ENCODE data around the gene A4GALT. TPM values are rescaled to one million over a fixed set of nuclear protein-coding genes. Genes with fewer than 3 reads are reported as not detected.
A peak's percentile ranks its signal among the peaks of the same experiment; 100 is the strongest.

The A4GALT gene
- total RNA-seq, 2 donors from 2014 or later = not detected

GRCh38 chr22:42643634-42644421 is 76.8 kb downstream of the A4GALT start:
- H3K9me3 ChIP-seq (ENCODE audit: control insufficient read depth, low read length, poor library complexity, severe bottlenecking) = no peaks in the 10 kb centered on the region

DNA sequence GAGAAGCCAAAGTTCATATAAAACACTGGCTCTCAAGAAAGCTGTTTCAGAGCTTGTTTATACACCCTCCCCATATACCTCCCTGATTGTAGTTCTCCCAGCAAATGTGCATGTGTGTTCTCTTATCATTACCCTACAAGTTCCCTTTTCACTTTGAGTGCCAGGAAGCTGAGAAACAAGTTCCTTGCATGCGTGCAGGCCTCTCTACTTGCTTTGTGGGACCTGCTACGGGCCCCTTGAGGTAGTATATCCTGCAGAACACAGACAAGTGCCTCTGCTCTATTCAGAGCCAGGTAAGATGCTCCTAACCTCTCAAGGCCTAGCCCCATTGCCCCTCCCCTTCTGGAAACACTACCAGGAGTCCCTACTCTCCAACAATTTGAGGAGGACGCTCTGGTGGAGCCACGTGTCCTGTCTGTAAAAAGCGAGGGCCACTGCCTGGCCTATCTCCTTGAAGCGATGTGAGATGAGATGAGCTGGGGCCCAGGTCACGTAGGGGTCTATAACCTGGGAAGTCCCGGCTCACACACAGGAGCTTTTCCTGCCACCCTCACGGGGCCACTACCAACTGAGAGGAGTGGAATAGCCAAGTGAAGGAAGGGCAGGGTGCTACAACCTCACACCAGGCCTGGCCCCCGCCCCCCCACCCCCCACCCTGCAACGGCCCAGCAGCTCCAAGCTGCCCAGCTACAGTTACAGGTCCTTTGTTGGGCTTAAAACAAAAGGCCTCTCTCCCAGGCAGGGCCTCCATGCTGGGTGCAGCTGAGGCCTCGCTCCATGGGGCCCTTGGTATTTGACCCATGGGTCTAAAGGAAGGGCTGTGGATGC is 77.7 kb downstream of the A4GALT start:
- peaks cover 21% of the 10 kb centered on the region for H3K4me1 Mint-ChIP-seq
- ATAC-seq (no peak), DNase-seq (no peak)
- no peak overlapping the region for H3K27ac Mint-ChIP-seq
- no peaks in the 10 kb centered on the region for H3K27me3 Mint-ChIP-seq
- no peak overlapping the region for H3K4me3 Mint-ChIP-seq
- H3K9me3 ChIP-seq (ENCODE audit: control insufficient read depth, low read length, poor library complexity, severe bottlenecking) = no peaks in the 10 kb centered on the region
- H3K36me3 Mint-ChIP-seq (ENCODE audit: low read depth) = no peaks in the 10 kb centered on the region

More at GRCh38 chr22:42643634-42644421, 76.8 kb downstream of the A4GALT start:
- H3K27me3 Mint-ChIP-seq = no peaks in the 10 kb centered on the region
- H3K4me3 Mint-ChIP-seq = no peak overlapping the region
- DNase-seq = no peak
- peaks cover 2% of the 10 kb centered on the region for H3K36me3 Mint-ChIP-seq (ENCODE audit: low read depth)
- peak overlapping the region; percentile 86 for H3K27ac Mint-ChIP-seq
- ATAC-seq = no peak
- peaks cover 23% of the 10 kb centered on the region for H3K4me1 Mint-ChIP-seq

Other genes starting within 250 kb of the A4GALT start
- 10 to 100 TPM; 45.7 to 49.0 TPM for gene RRP7A, start 201.1 kb downstream of the A4GALT start, total RNA-seq
- gene SERHL2, start 166.9 kb downstream of the A4GALT start, total RNA-seq = under 1 TPM; 0.34 to 0.40 TPM
- gene POLDIP3, start 106.0 kb downstream of the A4GALT start, total RNA-seq = 10 to 100 TPM; 70.3 to 71.2 TPM
- gene ATP5MGL, start 80.3 kb downstream of the A4GALT start, total RNA-seq = 1 to 10 TPM; 3.9 to 4.5 TPM
- gene CYB5R3, start 71.5 kb downstream of the A4GALT start, total RNA-seq = 10 to 100 TPM; 44.8 to 80.7 TPM
- 10 to 100 TPM; 32.1 to 39.7 TPM for gene ARFGAP3, start 136.4 kb upstream of the A4GALT start, total RNA-seq